Hepatocyte (in vitro differentiated cells): ENCODE data around the gene WDR46. TPM values are rescaled to one million over a fixed set of nuclear protein-coding genes. Genes with fewer than 3 reads are reported as not detected.
A peak's percentile ranks its signal among the peaks of the same experiment; 100 is the strongest.

Source experiments
- DNase-seq: peaks from one replicate; pipeline ENCODE4 v3.0.0-alpha.2; 2016; ENCODE audit warnings: low spot score
- H2AFZ ChIP-seq: fragments of 200-600 bp; sonication (generic); 2 replicates; pipeline ENCODE4 v1.6.0; 2016; ENCODE audit warnings: antibody characterized with exemption, mild to moderate bottlenecking
- H3K27ac ChIP-seq: fragments of 200-600 bp; sonication (generic); 2 replicates; pipeline ENCODE4 v1.5.1; 2016; ENCODE audit warnings: mild to moderate bottlenecking
- H3K27me3 ChIP-seq: fragments of 200-600 bp; sonication (generic); 2 replicates; pipeline ENCODE4 v1.6.1; 2016
- H3K36me3 ChIP-seq: fragments of 200-600 bp; sonication (generic); replicated peaks from 2 replicates; pipeline ENCODE4 v1.5.1; 2016; ENCODE audit warnings: low read depth; ENCODE audit not compliant: insufficient read depth
- H3K4me1 ChIP-seq: fragments of 200-600 bp; sonication (generic); 2 replicates; pipeline ENCODE4 v1.5.1; 2016; ENCODE audit warnings: mild to moderate bottlenecking, moderate library complexity; ENCODE audit not compliant: insufficient read depth
- H3K4me2 ChIP-seq: fragments of 200-600 bp; sonication (generic); 2 replicates; pipeline ENCODE4 v1.6.0; 2016
- H3K4me3 ChIP-seq: fragments of 200-600 bp; sonication (generic); 2 replicates; pipeline ENCODE4 v1.5.1; 2016; ENCODE audit warnings: mild to moderate bottlenecking
- H3K79me2 ChIP-seq: fragments of 200-600 bp; sonication (generic); 2 replicates; pipeline ENCODE4 v1.6.0; 2017; ENCODE audit warnings: mild to moderate bottlenecking
- H3K9me2 ChIP-seq: fragments of 200-600 bp; sonication (generic); replicated peaks from 2 replicates; pipeline ENCODE4 v1.6.0; 2017; ENCODE audit warnings: mild to moderate bottlenecking; ENCODE audit not compliant: insufficient read depth
- H3K9me3 ChIP-seq: fragments of 200-600 bp; sonication (generic); 2 replicates; pipeline ENCODE4 v1.5.1; 2016; ENCODE audit warnings: low read depth, mild to moderate bottlenecking
- H4K20me1 ChIP-seq: fragments of 200-600 bp; sonication (generic); 2 replicates; pipeline ENCODE4 v1.6.0; 2016; ENCODE audit warnings: mild to moderate bottlenecking; ENCODE audit not compliant: insufficient read depth, poor library complexity, severe bottlenecking
- CTCF ChIP-seq: fragments of 200-600 bp; sonication (generic); IDR thresholded peaks from 2 replicates; pipeline ENCODE4 v1.5.1; 2016; ENCODE audit warnings: antibody characterized with exemption, mild to moderate bottlenecking; ENCODE audit not compliant: poor library complexity
- EZH2 ChIP-seq: fragments of 200-600 bp; sonication (generic); IDR thresholded peaks from 2 replicates; pipeline ENCODE4 v1.6.1; 2016; ENCODE audit warnings: antibody characterized with exemption, mild to moderate bottlenecking, borderline replicate concordance
- EZH2phosphoT487 ChIP-seq: fragments of 200-600 bp; sonication (generic); IDR thresholded peaks from one replicate; pipeline ENCODE4 v1.6.1; 2018; ENCODE audit warnings: antibody characterized with exemption, mild to moderate bottlenecking, low read depth, moderate library complexity; ENCODE audit not compliant: unreplicated experiment, severe bottlenecking
- WGBS: methylation state at CpG from one replicate; pipeline ENCODE4 v1.1.6; 2016; ENCODE audit warnings: low lambda C conversion rate; ENCODE audit errors: missing lambda C conversion rate; 5-methylcytosine and 5-hydroxymethylcytosine counted together
- polyA plus RNA-seq: library from polyadenylated mRNA; unstranded; fragments of >200 nt; fragmentation: Nextera tagmentation; extraction: Ambion mirVana; gene quantifications from 2 replicates; pipeline ENCODE4 v1.2.1, GENCODE V29; 2016
- total RNA-seq: library from RNA; depleted of rRNA; stranded (reverse); fragments of >200 nt; gene quantifications from 2 replicates; pipeline ENCODE4 v1.2.3, GENCODE V29; 2014

Gene WDR46
- total and polyA plus RNA-seq, 2 experiments from 2014 or later = 51.1 to 84.2 TPM

- H3K27ac ChIP-seq = peak overlapping the region; percentile 96
- 6% methylated on average over 29 of the region's 29 CpGs for WGBS
These were observed 23.5 kb upstream of the WDR46 start for GRCh38 chr6:33312361-33313104.

GRCh38 chr6:33306356-33306755 is 17.3 kb upstream of the WDR46 start:
- H3K27me3 ChIP-seq = no peaks in the 10 kb centered on the region
- H3K79me2 ChIP-seq = peaks cover 77% of the 10 kb centered on the region
- WGBS = 84% methylated on average over 4 of the region's 4 CpGs
- H3K9me2 ChIP-seq = no peaks in the 10 kb centered on the region
- H3K4me3 ChIP-seq = no peak overlapping the region
- H3K36me3 ChIP-seq = no peaks in the 10 kb centered on the region
- H3K4me2 ChIP-seq = no peak overlapping the region
- H3K27ac ChIP-seq = no peak overlapping the region
- no peak for TF ChIP-seq EZH2
- DNase-seq = no peak
- no peaks in the 10 kb centered on the region for H3K4me1 ChIP-seq
- H3K9me3 ChIP-seq = no peaks in the 10 kb centered on the region
- H4K20me1 ChIP-seq = peaks cover 10% of the 10 kb centered on the region
- no peak overlapping the region for H2AFZ ChIP-seq

More at GRCh38 chr6:33312361-33313104, 23.5 kb upstream of the WDR46 start:
- H3K4me1 ChIP-seq = peaks cover 8% of the 10 kb centered on the region
- peak; percentile 92 for DNase-seq
- H2AFZ ChIP-seq = no peak overlapping the region
- peak overlapping the region; percentile 84 for H3K4me2 ChIP-seq
- no peaks in the 10 kb centered on the region for H3K9me3 ChIP-seq
- H3K27me3 ChIP-seq = no peaks in the 10 kb centered on the region
- TF ChIP-seq EZH2phosphoT487 = no peak
- no peak for TF ChIP-seq CTCF
- no peak for TF ChIP-seq EZH2
- H3K79me2 ChIP-seq = peaks cover 53% of the 10 kb centered on the region
- no peaks in the 10 kb centered on the region for H3K9me2 ChIP-seq
- H3K36me3 ChIP-seq = no peaks in the 10 kb centered on the region
- H4K20me1 ChIP-seq = no peaks in the 10 kb centered on the region
- peak overlapping the region; percentile 65 for H3K4me3 ChIP-seq

- no peaks in the 10 kb centered on the region for H3K27me3 ChIP-seq
- H3K4me2 ChIP-seq = no peak overlapping the region
- no peak overlapping the region for H3K4me3 ChIP-seq
- no peaks in the 10 kb centered on the region for H3K9me2 ChIP-seq
- 94% methylated on average over 8 of the region's 8 CpGs for WGBS
- H3K27ac ChIP-seq = no peak overlapping the region
- peaks cover 77% of the 10 kb centered on the region for H3K79me2 ChIP-seq
- no peaks in the 10 kb centered on the region for H3K9me3 ChIP-seq
- TF ChIP-seq EZH2phosphoT487 (no peak), CTCF (no peak), EZH2 (no peak)
- no peak overlapping the region for H2AFZ ChIP-seq
- H3K36me3 ChIP-seq = no peaks in the 10 kb centered on the region
- no peak for DNase-seq
- H4K20me1 ChIP-seq = peaks cover 13% of the 10 kb centered on the region
- peaks cover 11% of the 10 kb centered on the region for H3K4me1 ChIP-seq
These were observed 16.0 kb upstream of the WDR46 start for GRCh38 chr6:33305052-33305451.

- Histone ChIP-seq H3K9me2 (no peaks in the 10 kb centered on the region), H3K79me2 (peaks cover 69% of the 10 kb centered on the region), H3K4me1 (peaks cover 11% of the 10 kb centered on the region), H3K36me3 (no peaks in the 10 kb centered on the region), H4K20me1 (peaks cover 15% of the 10 kb centered on the region), H2AFZ (no peak overlapping the region), H3K4me2 (no peak overlapping the region), H3K4me3 (no peak overlapping the region), H3K27me3 (no peaks in the 10 kb centered on the region), H3K27ac (no peak overlapping the region), H3K9me3 (no peaks in the 10 kb centered on the region)
- no peak for TF ChIP-seq EZH2phosphoT487
- no peak for TF ChIP-seq EZH2
- no peak for TF ChIP-seq CTCF
- DNase-seq = no peak
- WGBS = 93% methylated on average over 13 of the region's 16 CpGs
These were observed 15.2 kb upstream of the WDR46 start for GRCh38 chr6:33304216-33304615.
